IPS DF 6.9 (cell line): ENCODE results near the gene NRP2.

Experiments used
- DNase-seq: peaks from one replicate; pipeline ENCODE4 v3.0.0-alpha.2; 2013; ENCODE audit warnings: low read depth, low spot score
- H3K27ac ChIP-seq: one replicate; pipeline ENCODE4 v1.5.1; 2013; ENCODE audit warnings: low read length, control low read depth
- H3K27me3 ChIP-seq: 2 replicates; pipeline ENCODE4 v1.6.1; 2013; ENCODE audit warnings: mild to moderate bottlenecking, low read length; ENCODE audit not compliant: control insufficient read depth, insufficient read depth
- H3K36me3 ChIP-seq: 2 replicates; pipeline ENCODE4 v1.6.1; 2013; ENCODE audit warnings: low read length; ENCODE audit not compliant: control insufficient read depth, insufficient read depth
- H3K4me1 ChIP-seq: 2 replicates; pipeline ENCODE4 v1.6.1; 2013; ENCODE audit warnings: low read length; ENCODE audit not compliant: control insufficient read depth, insufficient read depth
- H3K4me3 ChIP-seq: 2 replicates; pipeline ENCODE4 v1.5.1; 2013; ENCODE audit warnings: mild to moderate bottlenecking, low read length
- H3K9me3 ChIP-seq: 2 replicates; pipeline ENCODE4 v1.6.1; 2013; ENCODE audit warnings: low read length, inconsistent platforms; ENCODE audit not compliant: control insufficient read depth, insufficient read depth
- WGBS: extraction: QIAGEN DNeasy Blood & Tissue Kit; methylation state at CpG from one replicate; pipeline ENCODE4 v1.1.7; 2013; ENCODE audit warnings: mixed read lengths, missing lambda C conversion rate; ENCODE audit not compliant: insufficient read length, insufficient coverage; 5-methylcytosine and 5-hydroxymethylcytosine counted together

NRP2 gene

GRCh38 chr2:205785507-205786260 lies 103.4 kb downstream of the NRP2 start:
- Histone ChIP-seq H3K4me1 (no peaks in the 10 kb centered on the region), H3K27ac (no peak overlapping the region), H3K27me3 (no peaks in the 10 kb centered on the region), H3K4me3 (no peak overlapping the region), H3K36me3 (no peaks in the 10 kb centered on the region), H3K9me3 (no peaks in the 10 kb centered on the region)
- no peak for DNase-seq
- no CpG with 5 or more reads among the region's 7 CpGs for WGBS

- Histone ChIP-seq H3K27me3 (no peaks in the 10 kb centered on the region), H3K36me3 (no peaks in the 10 kb centered on the region), H3K4me1 (no peaks in the 10 kb centered on the region), H3K27ac (no peak overlapping the region), H3K4me3 (no peak overlapping the region), H3K9me3 (no peaks in the 10 kb centered on the region)
- no peak for DNase-seq
- no CpG with 5 or more reads among the region's 4 CpGs for WGBS
Observed at GRCh38 chr2:205786976-205787375, 104.7 kb downstream of the NRP2 start.

GRCh38 chr2:205787761-205788160 lies 105.5 kb downstream of the NRP2 start:
- no CpG with 5 or more reads among the region's 3 CpGs for WGBS
- Histone ChIP-seq H3K4me3 (no peak overlapping the region), H3K27ac (no peak overlapping the region), H3K9me3 (no peaks in the 10 kb centered on the region), H3K4me1 (no peaks in the 10 kb centered on the region), H3K36me3 (no peaks in the 10 kb centered on the region), H3K27me3 (no peaks in the 10 kb centered on the region)
- DNase-seq, result no peak

GRCh38 chr2:205789906-205790305 lies 107.6 kb downstream of the NRP2 start:
- Histone ChIP-seq H3K9me3 (no peaks in the 10 kb centered on the region), H3K27me3 (no peaks in the 10 kb centered on the region), H3K4me3 (no peak overlapping the region), H3K27ac (no peak overlapping the region), H3K4me1 (no peaks in the 10 kb centered on the region), H3K36me3 (no peaks in the 10 kb centered on the region)
- WGBS, result no CpG with 5 or more reads among the region's 1 CpG
- no peak for DNase-seq

GRCh38 chr2:205792908-205793307 lies 110.6 kb downstream of the NRP2 start:
- H3K36me3 ChIP-seq, result no peaks in the 10 kb centered on the region
- H3K9me3 ChIP-seq, result no peaks in the 10 kb centered on the region
- no peak overlapping the region for H3K4me3 ChIP-seq
- H3K4me1 ChIP-seq, result peaks cover 7% of the 10 kb centered on the region
- WGBS, result no CpG with 5 or more reads among the region's 3 CpGs
- no peak for DNase-seq
- H3K27me3 ChIP-seq, result no peaks in the 10 kb centered on the region
- H3K27ac ChIP-seq, result no peak overlapping the region

- Histone ChIP-seq H3K4me3 (no peak overlapping the region), H3K27ac (no peak overlapping the region), H3K36me3 (no peaks in the 10 kb centered on the region), H3K9me3 (no peaks in the 10 kb centered on the region), H3K27me3 (no peaks in the 10 kb centered on the region), H3K4me1 (peaks cover 7% of the 10 kb centered on the region)
- WGBS, result no CpG with 5 or more reads among the region's 5 CpGs
- no peak for DNase-seq
Observed at GRCh38 chr2:205796805-205797313, 114.6 kb downstream of the NRP2 start.

- no peak for DNase-seq
- H3K4me3 ChIP-seq, result no peak overlapping the region
- no peak overlapping the region for H3K27ac ChIP-seq
- no CpG with 5 or more reads among the region's 4 CpGs for WGBS
- no peaks in the 10 kb centered on the region for H3K9me3 ChIP-seq
- H3K36me3 ChIP-seq, result no peaks in the 10 kb centered on the region
- H3K27me3 ChIP-seq, result no peaks in the 10 kb centered on the region
- H3K4me1 ChIP-seq, result peaks cover 7% of the 10 kb centered on the region
Observed at GRCh38 chr2:205797866-205798265, 115.6 kb downstream of the NRP2 start.

- no CpG with 5 or more reads among the region's 2 CpGs for WGBS
- peaks cover 7% of the 10 kb centered on the region for H3K4me1 ChIP-seq
- H3K27ac ChIP-seq, result no peak overlapping the region
- H3K9me3 ChIP-seq, result no peaks in the 10 kb centered on the region
- H3K36me3 ChIP-seq, result no peaks in the 10 kb centered on the region
- H3K4me3 ChIP-seq, result no peak overlapping the region
- DNase-seq, result no peak
- no peaks in the 10 kb centered on the region for H3K27me3 ChIP-seq
Observed at GRCh38 chr2:205800224-205800623, 117.9 kb downstream of the NRP2 start.

GRCh38 chr2:205800773-205801172 lies 118.5 kb downstream of the NRP2 start:
- Histone ChIP-seq H3K4me1 (peaks cover 7% of the 10 kb centered on the region), H3K36me3 (no peaks in the 10 kb centered on the region), H3K27me3 (no peaks in the 10 kb centered on the region), H3K4me3 (no peak overlapping the region), H3K9me3 (no peaks in the 10 kb centered on the region), H3K27ac (no peak overlapping the region)
- DNase-seq, result no peak
- WGBS, result no CpG with 5 or more reads among the region's 3 CpGs

GRCh38 chr2:205802065-205802464 lies 119.8 kb downstream of the NRP2 start:
- Histone ChIP-seq H3K4me3 (no peak overlapping the region), H3K9me3 (no peaks in the 10 kb centered on the region), H3K4me1 (peaks cover 3% of the 10 kb centered on the region; the same call in 1 of the 2 replicates), H3K27me3 (no peaks in the 10 kb centered on the region), H3K36me3 (no peaks in the 10 kb centered on the region), H3K27ac (no peak overlapping the region)
- no CpG with 5 or more reads among the region's 7 CpGs for WGBS
- DNase-seq, result no peak

GRCh38 chr2:205802941-205803340 lies 120.6 kb downstream of the NRP2 start:
- no CpG with 5 or more reads among the region's 6 CpGs for WGBS
- H3K4me3 ChIP-seq, result no peak overlapping the region

More at GRCh38 chr2:205802941-205803340, 120.6 kb downstream of the NRP2 start:
- DNase-seq, result no peak
- Histone ChIP-seq H3K36me3 (no peaks in the 10 kb centered on the region), H3K27ac (no peak overlapping the region), H3K4me1 (no peaks in the 10 kb centered on the region), H3K27me3 (no peaks in the 10 kb centered on the region), H3K9me3 (no peaks in the 10 kb centered on the region)
